ENCODE data around the gene AIG1.

AIG1 gene

DNA sequence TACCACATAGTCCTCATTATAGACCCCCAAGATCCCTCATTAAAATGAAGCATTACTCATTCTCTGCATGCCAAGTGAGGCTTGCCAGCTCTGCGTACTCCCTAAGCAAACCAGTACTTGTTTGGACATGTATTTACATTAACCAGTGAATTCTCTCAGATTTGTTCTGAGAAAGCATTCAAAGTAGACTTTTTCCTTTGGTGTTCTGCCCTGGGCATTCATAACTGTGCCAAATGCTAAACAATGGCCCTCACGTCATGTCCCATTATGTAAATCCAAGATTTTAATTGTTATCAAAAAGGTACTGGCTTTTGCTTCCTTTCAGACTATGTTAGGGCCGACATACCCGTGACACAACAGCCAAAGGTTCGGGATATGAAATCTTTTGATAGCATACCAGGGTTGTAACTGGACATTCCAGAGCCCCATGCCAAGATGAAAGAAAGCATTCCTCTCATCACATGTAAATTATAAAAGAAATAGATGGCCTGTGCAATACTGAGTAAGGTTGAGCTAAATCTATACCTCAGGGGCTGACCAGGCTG, 225.6 kb downstream of the AIG1 start:
- TF ChIP-seq FOXP2 (optimal IDR thresholded peaks at IDR 0.05; ENCODE audit: control extremely low read depth, extremely low read length, insufficient read depth) (no peak), POLR2AphosphoS5 (IDR thresholded peaks at IDR 0.05; ENCODE audit: borderline replicate concordance, low read depth, low read length) (no peak), EZH2 (IDR thresholded peaks at IDR 0.05) (no peak)
- H3K27ac ChIP-seq, result no peak overlapping the region

GRCh38 chr6:143288923-143289322, 228.2 kb downstream of the AIG1 start:
- Histone ChIP-seq H3K36me3 (ENCODE audit: insufficient read depth, low read length) (no peaks in the 10 kb centered on the region), H3K9me3 (ENCODE audit: low read depth, low read length) (no peaks in the 10 kb centered on the region), H3K4me3 (no peak overlapping the region), H3K27ac (no peak overlapping the region), H3K9ac (ENCODE audit: insufficient read length) (no peak overlapping the region)
- no peak for DNase-seq (ENCODE audit: low read depth, low spot score)
- TF ChIP-seq FOXP2 (optimal IDR thresholded peaks at IDR 0.05; ENCODE audit: control extremely low read depth, extremely low read length, insufficient read depth), result no peak
- TF ChIP-seq POLR2AphosphoS5 (IDR thresholded peaks at IDR 0.05; ENCODE audit: borderline replicate concordance, low read depth, low read length), result no peak
- no peak for TF ChIP-seq EZH2 (IDR thresholded peaks at IDR 0.05)

More for the DNA sequence above, 225.6 kb downstream of the AIG1 start:
- H3K36me3 ChIP-seq (ENCODE audit: insufficient read depth, low read length), result no peaks in the 10 kb centered on the region
- no peaks in the 10 kb centered on the region for H3K9me3 ChIP-seq (ENCODE audit: low read depth, low read length)
- H3K4me3 ChIP-seq, result no peak overlapping the region
- no peak for DNase-seq (ENCODE audit: low read depth, low spot score)
- H3K9ac ChIP-seq (ENCODE audit: insufficient read length), result no peak overlapping the region

- Histone ChIP-seq H3K27ac (no peak overlapping the region), H3K4me3 (no peak overlapping the region), H3K36me3 (ENCODE audit: insufficient read depth, low read length) (no peaks in the 10 kb centered on the region), H3K9me3 (ENCODE audit: low read depth, low read length) (no peaks in the 10 kb centered on the region), H3K9ac (ENCODE audit: insufficient read length) (no peak overlapping the region)
- no peak for DNase-seq (ENCODE audit: low read depth, low spot score)
- no peak for TF ChIP-seq EZH2 (IDR thresholded peaks at IDR 0.05)
- TF ChIP-seq POLR2AphosphoS5 (IDR thresholded peaks at IDR 0.05; ENCODE audit: borderline replicate concordance, low read depth, low read length), result no peak
- no peak for TF ChIP-seq FOXP2 (optimal IDR thresholded peaks at IDR 0.05; ENCODE audit: control extremely low read depth, extremely low read length, insufficient read depth)
Observed at GRCh38 chr6:143290206-143290605, 229.5 kb downstream of the AIG1 start.

- Histone ChIP-seq H3K9ac (ENCODE audit: insufficient read length) (no peak overlapping the region), H3K9me3 (ENCODE audit: low read depth, low read length) (no peaks in the 10 kb centered on the region), H3K27ac (no peak overlapping the region), H3K4me3 (no peak overlapping the region), H3K36me3 (ENCODE audit: insufficient read depth, low read length) (no peaks in the 10 kb centered on the region)
- TF ChIP-seq FOXP2 (optimal IDR thresholded peaks at IDR 0.05; ENCODE audit: control extremely low read depth, extremely low read length, insufficient read depth), result no peak
- no peak for TF ChIP-seq EZH2 (IDR thresholded peaks at IDR 0.05)
- TF ChIP-seq POLR2AphosphoS5 (IDR thresholded peaks at IDR 0.05; ENCODE audit: borderline replicate concordance, low read depth, low read length), result no peak
- DNase-seq (ENCODE audit: low read depth, low spot score), result no peak
Observed at GRCh38 chr6:143293523-143293922, 232.8 kb downstream of the AIG1 start.

- H3K36me3 ChIP-seq (ENCODE audit: insufficient read depth, low read length), result no peaks in the 10 kb centered on the region
- DNase-seq (ENCODE audit: low read depth, low spot score), result no peak
- no peak for TF ChIP-seq POLR2AphosphoS5 (IDR thresholded peaks at IDR 0.05; ENCODE audit: borderline replicate concordance, low read depth, low read length)
- TF ChIP-seq FOXP2 (optimal IDR thresholded peaks at IDR 0.05; ENCODE audit: control extremely low read depth, extremely low read length, insufficient read depth), result no peak
- TF ChIP-seq EZH2 (IDR thresholded peaks at IDR 0.05), result no peak
- H3K9ac ChIP-seq (ENCODE audit: insufficient read length), result no peak overlapping the region
- no peak overlapping the region for H3K4me3 ChIP-seq
- no peak overlapping the region for H3K27ac ChIP-seq
- H3K9me3 ChIP-seq (ENCODE audit: low read depth, low read length), result no peaks in the 10 kb centered on the region
Observed at GRCh38 chr6:143294265-143294860, 233.7 kb downstream of the AIG1 start.

GRCh38 chr6:143295932-143296331, 235.2 kb downstream of the AIG1 start:
- no peak overlapping the region for H3K27ac ChIP-seq
- H3K4me3 ChIP-seq, result no peak overlapping the region
- TF ChIP-seq EZH2 (IDR thresholded peaks at IDR 0.05) (no peak), POLR2AphosphoS5 (IDR thresholded peaks at IDR 0.05; ENCODE audit: borderline replicate concordance, low read depth, low read length) (no peak), FOXP2 (optimal IDR thresholded peaks at IDR 0.05; ENCODE audit: control extremely low read depth, extremely low read length, insufficient read depth) (no peak)
- H3K9me3 ChIP-seq (ENCODE audit: low read depth, low read length), result no peaks in the 10 kb centered on the region
- H3K9ac ChIP-seq (ENCODE audit: insufficient read length), result no peak overlapping the region
- no peaks in the 10 kb centered on the region for H3K36me3 ChIP-seq (ENCODE audit: insufficient read depth, low read length)
- DNase-seq (ENCODE audit: low read depth, low spot score), result no peak

GRCh38 chr6:143298071-143298470, 237.4 kb downstream of the AIG1 start:
- no peaks in the 10 kb centered on the region for H3K9me3 ChIP-seq (ENCODE audit: low read depth, low read length)
- H3K36me3 ChIP-seq (ENCODE audit: insufficient read depth, low read length), result no peaks in the 10 kb centered on the region
- H3K4me3 ChIP-seq, result no peak overlapping the region
- no peak for TF ChIP-seq POLR2AphosphoS5 (IDR thresholded peaks at IDR 0.05; ENCODE audit: borderline replicate concordance, low read depth, low read length)
- DNase-seq (ENCODE audit: low read depth, low spot score), result no peak
- no peak overlapping the region for H3K27ac ChIP-seq
- no peak overlapping the region for H3K9ac ChIP-seq (ENCODE audit: insufficient read length)

DNA sequence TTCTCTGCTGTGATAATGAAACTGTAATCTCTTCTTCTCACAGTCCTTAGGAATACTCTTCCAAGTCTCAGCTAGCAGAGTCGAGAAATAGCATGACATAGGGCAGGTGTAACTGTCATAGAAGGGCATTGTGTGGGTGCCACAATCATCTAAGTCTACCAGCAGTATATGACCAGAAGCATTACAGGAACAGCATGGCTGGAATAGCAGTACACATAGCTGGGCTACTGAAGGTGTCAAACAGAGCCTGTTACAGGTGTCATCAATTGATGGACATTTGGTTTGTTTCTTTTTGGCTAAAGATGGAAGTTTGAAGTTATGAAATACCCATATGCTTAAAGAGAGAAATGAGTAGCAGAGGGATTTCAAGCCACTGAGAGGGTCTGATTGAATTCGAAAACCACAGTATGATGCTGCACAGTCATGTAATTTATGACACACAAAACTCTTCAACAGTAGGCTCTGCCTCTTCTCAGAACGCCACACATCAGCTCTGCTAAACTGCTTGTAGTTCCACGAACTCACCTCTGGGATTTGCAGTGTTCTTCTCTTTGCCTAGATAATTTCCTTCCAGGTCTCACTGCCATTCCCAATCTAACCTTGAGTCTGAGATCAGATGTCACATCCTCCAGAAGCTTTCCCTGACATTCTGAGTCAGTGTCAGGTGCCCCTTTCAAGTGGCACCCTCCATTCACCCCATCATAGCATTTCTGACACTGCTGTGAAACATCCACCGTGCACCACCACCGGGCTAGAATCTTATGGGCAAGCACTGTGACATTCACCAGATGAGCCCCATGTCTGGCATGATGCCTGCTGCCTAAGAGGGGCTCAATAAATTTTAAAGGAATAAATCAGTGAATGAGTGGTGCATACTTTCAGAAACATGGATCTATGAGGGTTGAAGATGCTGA, 238.8 kb downstream of the AIG1 start:
- Histone ChIP-seq H3K9ac (ENCODE audit: insufficient read length) (no peak overlapping the region), H3K4me3 (no peak overlapping the region), H3K27ac (no peak overlapping the region), H3K36me3 (ENCODE audit: insufficient read depth, low read length) (no peaks in the 10 kb centered on the region), H3K9me3 (ENCODE audit: low read depth, low read length) (no peaks in the 10 kb centered on the region)
- TF ChIP-seq EZH2 (IDR thresholded peaks at IDR 0.05) (no peak), POLR2AphosphoS5 (IDR thresholded peaks at IDR 0.05; ENCODE audit: borderline replicate concordance, low read depth, low read length) (no peak), FOXP2 (optimal IDR thresholded peaks at IDR 0.05; ENCODE audit: control extremely low read depth, extremely low read length, insufficient read depth) (no peak)
- DNase-seq (ENCODE audit: low read depth, low spot score), result no peak

All from SK-N-MC (cell line).